Esophagus muscularis mucosa (tissue), 3 donors: ENCODE results near the gene FZR1.

Experiments
- CTCF ChIP-seq, 3 experiments: fragments of 200-600 bp in 2 of 3; fragments of 450-650 bp in 1 of 3; sonication (generic) in 2 of 3; IDR thresholded peaks; one replicate each; pipeline ENCODE4 v1.5.1; 2017 to 2019; ENCODE audit warnings: antibody characterized with exemption in 3 of 3, mild to moderate bottlenecking in 2 of 3, moderate library complexity in 1 of 3
- POLR2A ChIP-seq: fragments of 450-650 bp; IDR thresholded peaks from one replicate; pipeline ENCODE4 v1.6.1; 2017; ENCODE audit warnings: antibody characterized with exemption, moderate library complexity, mild to moderate bottlenecking, low read depth

GRCh38 chr19:3474010-3474409 lies 32.1 kb upstream of the FZR1 start:
- TF ChIP-seq POLR2A: no peak
- TF ChIP-seq CTCF (IDR thresholded peaks at IDR 0.05): no peak
